SK-N-SH treated with all-trans-retinoic acid at 6 μM for 48 hours (cell line): ENCODE measurements around the gene TPH2.

Source experiments
- ATAC-seq: fragments of 200-7000 bp; cut with Tn5 transposase; 3 replicates; pipeline ENCODE4 v1.9.1; 2020; ENCODE audit warnings: mild to moderate bottlenecking, moderate library complexity
- BACH2 ChIP-seq: fragments of 250-450 bp; sonication (Bioruptor Pico); IDR thresholded peaks from 2 replicates; pipeline ENCODE4 v1.9.0; 2021; ENCODE audit warnings: mild to moderate bottlenecking, borderline replicate concordance
- CREB5 ChIP-seq: fragments of 250-450 bp; sonication (Bioruptor Pico); IDR thresholded peaks from 2 replicates; pipeline ENCODE4 v1.5.1; 2020; ENCODE audit warnings: low read depth, mild to moderate bottlenecking, moderate library complexity
- CSDC2 ChIP-seq: fragments of 250-450 bp; sonication (Bioruptor Pico); IDR thresholded peaks from 2 replicates; pipeline ENCODE4 v1.5.0; 2020; ENCODE audit warnings: mild to moderate bottlenecking, moderate library complexity
- CSRNP3 ChIP-seq: fragments of 250-450 bp; sonication (Bioruptor Pico); IDR thresholded peaks from 2 replicates; pipeline ENCODE4 v1.5.1; 2021; ENCODE audit warnings: mild to moderate bottlenecking, moderate library complexity
- ESRRG ChIP-seq: fragments of 250-450 bp; sonication (Bioruptor Pico); IDR thresholded peaks from 2 replicates; pipeline ENCODE4 v1.6.1; 2021; ENCODE audit warnings: mild to moderate bottlenecking
- GLIS3 ChIP-seq: fragments of 250-450 bp; sonication (Bioruptor Pico); IDR thresholded peaks from 2 replicates; pipeline ENCODE4 v1.5.0; 2020; ENCODE audit warnings: mild to moderate bottlenecking, moderate library complexity
- ISL1 ChIP-seq: fragments of 250-450 bp; sonication (Bioruptor Pico); IDR thresholded peaks from 2 replicates; pipeline ENCODE4 v2.1.2; 2022; ENCODE audit warnings: mild to moderate bottlenecking, moderate library complexity
- OSR1 ChIP-seq: fragments of 250-450 bp; sonication (Bioruptor Pico); IDR thresholded peaks from 2 replicates; pipeline ENCODE4 v1.8.0; 2022; ENCODE audit warnings: moderate library complexity, mild to moderate bottlenecking, inconsistent platforms
- PATZ1 ChIP-seq: fragments of 250-450 bp; sonication (Bioruptor Pico); IDR thresholded peaks from 2 replicates; pipeline ENCODE4 v1.8.0; 2020; ENCODE audit warnings: mild to moderate bottlenecking, moderate library complexity, borderline replicate concordance
- POU6F1 ChIP-seq: fragments of 250-450 bp; sonication (Bioruptor Pico); IDR thresholded peaks from 2 replicates; pipeline ENCODE4 v1.8.0; 2021; ENCODE audit warnings: low read depth, mild to moderate bottlenecking, moderate library complexity, borderline replicate concordance
- PPARA ChIP-seq: fragments of 250-450 bp; sonication (Bioruptor Pico); IDR thresholded peaks from 2 replicates; pipeline ENCODE4 v1.5.0; 2020; ENCODE audit warnings: mild to moderate bottlenecking, borderline replicate concordance
- RARB ChIP-seq: fragments of 250-450 bp; sonication (Bioruptor Pico); IDR thresholded peaks from 2 replicates; pipeline ENCODE4 v1.8.0; 2021; ENCODE audit warnings: mild to moderate bottlenecking, moderate library complexity
- TCF4 ChIP-seq: fragments of 250-450 bp; sonication (Bioruptor Pico); IDR thresholded peaks from 2 replicates; pipeline ENCODE4 v1.8.0; 2021; ENCODE audit warnings: mild to moderate bottlenecking, moderate library complexity, borderline replicate concordance
- TOX ChIP-seq: fragments of 250-450 bp; sonication (Bioruptor Pico); IDR thresholded peaks from 2 replicates; pipeline ENCODE4 v1.8.0; 2021; ENCODE audit warnings: mild to moderate bottlenecking, moderate library complexity, borderline replicate concordance
- TSHZ2 ChIP-seq: fragments of 250-450 bp; sonication (Bioruptor Pico); IDR thresholded peaks from 2 replicates; pipeline ENCODE4 v1.5.0; 2020; ENCODE audit warnings: mild to moderate bottlenecking, moderate library complexity
- ZC3H10 ChIP-seq: fragments of 250-450 bp; sonication (Bioruptor Pico); IDR thresholded peaks from 2 replicates; pipeline ENCODE4 v1.5.1; 2021; ENCODE audit warnings: mild to moderate bottlenecking, moderate library complexity
- ZFP3 ChIP-seq: fragments of 250-450 bp; sonication (Bioruptor Pico); IDR thresholded peaks from 2 replicates; pipeline ENCODE4 v1.5.0; 2020; ENCODE audit warnings: mild to moderate bottlenecking, moderate library complexity
- ZFP30 ChIP-seq: fragments of 450-650 bp; formaldehyde crosslinking; IDR thresholded peaks from 2 replicates; pipeline ENCODE4 v1.5.0; 2022; ENCODE audit warnings: mild to moderate bottlenecking, moderate library complexity
- ZNF565 ChIP-seq: fragments of 450-650 bp; formaldehyde crosslinking; conservative IDR thresholded peaks from 2 replicates; pipeline ENCODE4 v1.5.0; 2020; ENCODE audit warnings: low read depth, mild to moderate bottlenecking, moderate library complexity
- ZNF70 ChIP-seq: fragments of 450-650 bp; formaldehyde crosslinking; IDR thresholded peaks from 2 replicates; pipeline ENCODE4 v1.5.0; 2020; ENCODE audit warnings: mild to moderate bottlenecking, moderate library complexity
- ZNF8 ChIP-seq: fragments of 450-650 bp; formaldehyde crosslinking; IDR thresholded peaks from 2 replicates; pipeline ENCODE4 v1.5.0; 2020; ENCODE audit warnings: mild to moderate bottlenecking, moderate library complexity

Gene TPH2

GRCh38 chr12:71969330-71969729 lies 30.7 kb downstream of the TPH2 start:
- TF ChIP-seq CSDC2 (CRISPR knock-in tag): no peak
- TF ChIP-seq CSRNP3: no peak
- ATAC-seq: no peak

- no peak for TF ChIP-seq ZNF565
- TF ChIP-seq ISL1 (CRISPR knock-in tag): no peak
- TF ChIP-seq POU6F1: no peak
- TF ChIP-seq RARB (CRISPR knock-in tag): no peak
- ATAC-seq: no peak
Measured at GRCh38 chr12:71970031-71970430, 31.4 kb downstream of the TPH2 start.

- TF ChIP-seq CSDC2 (CRISPR knock-in tag) (no peak), ZFP3 (CRISPR knock-in tag) (no peak)
- ATAC-seq: no peak
Measured at GRCh38 chr12:71972441-71973074, 33.9 kb downstream of the TPH2 start.

GRCh38 chr12:71973687-71974086 lies 35.0 kb downstream of the TPH2 start:
- no peak for TF ChIP-seq TSHZ2 (CRISPR knock-in tag)
- TF ChIP-seq ZNF565: no peak
- TF ChIP-seq ISL1 (CRISPR knock-in tag): no peak
- TF ChIP-seq CREB5 (CRISPR knock-in tag): no peak
- no peak for TF ChIP-seq TCF4 (CRISPR knock-in tag)
- TF ChIP-seq BACH2: no peak
- no peak for TF ChIP-seq ESRRG (CRISPR knock-in tag)
- TF ChIP-seq TOX (CRISPR knock-in tag): no peak
- TF ChIP-seq ZNF8 (CRISPR knock-in tag): no peak
- TF ChIP-seq ZNF70 (CRISPR knock-in tag): no peak
- TF ChIP-seq ZC3H10: no peak
- TF ChIP-seq ZFP30 (CRISPR knock-in tag): no peak
- TF ChIP-seq CSDC2 (CRISPR knock-in tag): no peak
- no peak for TF ChIP-seq ZFP3 (CRISPR knock-in tag)
- TF ChIP-seq PATZ1 (CRISPR knock-in tag): no peak
- no peak for TF ChIP-seq PPARA
- no peak for TF ChIP-seq OSR1
- no peak for TF ChIP-seq GLIS3 (CRISPR knock-in tag)
- TF ChIP-seq, all 23 proteins: peak for 0
- no peak for ATAC-seq
